B cell (primary cell): ENCODE data around the gene RABEPK. TPM values are rescaled to one million over a fixed set of nuclear protein-coding genes. Genes with fewer than 3 reads are reported as not detected.

ENCODE experiments used
- ATAC-seq: fragments of 200-7000 bp; cut with Tn5 transposase; one replicate; pipeline ENCODE4 v1.10.0; 2021; ENCODE audit warnings: low read depth, mild to moderate bottlenecking, moderate number of reproducible peaks, moderate library complexity
- CTCF ChIA-PET: fragments of 350-600 bp; sonication (Branson Sonifier 250); formaldehyde crosslinking; loops from one replicate; lab custom pipeline; 2021; ENCODE audit warnings: antibody characterized with exemption, inconsistent platforms; lab: Charles Lee
- POLR2A ChIA-PET: fragments of 350-600 bp; sonication (Branson Sonifier 250); formaldehyde crosslinking; loops from one replicate; lab custom pipeline; 2021; ENCODE audit warnings: antibody characterized with exemption; lab: Charles Lee
- DNase-seq: peaks from one replicate; pipeline ENCODE4 v3.0.0; 2013
- H2AFZ ChIP-seq: 2 replicates; pipeline ENCODE4 v1.6.1; 2012; ENCODE audit warnings: mild to moderate bottlenecking, low read depth, low read length; ENCODE audit not compliant: insufficient read depth, poor library complexity, severe bottlenecking
- H3K27ac ChIP-seq, 2 donors: 1 replicate in 1 of 2; 2 replicates in 1 of 2; pipeline ENCODE4 v1.5.1; 2012 to 2013; ENCODE audit warnings: low read length in 2 of 2, mild to moderate bottlenecking in 2 of 2, moderate library complexity in 1 of 2
- H3K27me3 ChIP-seq, 4 experiments: fragments of 200-600 bp in 1 of 4; sonication (generic) in 1 of 4; replicated peaks in 1 of 4; 1 replicate in 2 of 4; 2 replicates in 2 of 4; pipeline versions ENCODE4 v1.6.1 to v1.7.0; 2013 to 2016; ENCODE audit warnings: low read length in 3 of 4, mild to moderate bottlenecking in 2 of 4, mixed read lengths in 1 of 4, moderate library complexity in 1 of 4; ENCODE audit not compliant: insufficient read depth in 4 of 4, control insufficient read depth in 3 of 4; ENCODE audit errors: control extremely low read depth in 1 of 4
- H3K36me3 ChIP-seq, 2 experiments: replicated peaks in 1 of 2; 1 replicate in 1 of 2; 2 replicates in 1 of 2; pipeline versions ENCODE4 v1.6.1 to v1.7.1; 2013; ENCODE audit warnings: low read length in 1 of 2; ENCODE audit not compliant: insufficient read depth in 2 of 2, control insufficient read depth in 1 of 2; ENCODE audit errors: control extremely low read depth in 1 of 2, extremely low read depth in 1 of 2
- H3K4me1 ChIP-seq, 2 donors: fragments of 200-600 bp in 1 of 2; sonication (generic) in 1 of 2; 1 replicate in 1 of 2; 2 replicates in 1 of 2; pipeline versions ENCODE4 v1.5.1 to v1.6.1; 2013 to 2017; ENCODE audit warnings: low read length in 2 of 2; ENCODE audit not compliant: control insufficient read depth in 2 of 2, insufficient read depth in 2 of 2
- H3K4me2 ChIP-seq: replicated peaks from 2 replicates; pipeline ENCODE3; 2012; ENCODE audit warnings: mild to moderate bottlenecking, low read depth, low read length; ENCODE audit not compliant: poor library complexity, severe bottlenecking
- H3K4me3 ChIP-seq, 5 experiments: fragments of 200-600 bp in 1 of 5; sonication (generic) in 1 of 5; 1 replicate in 3 of 5; 2 replicates in 2 of 5; pipeline versions ENCODE4 v1.5.1 to v1.7.0; 2011 to 2016; ENCODE audit warnings: low read length in 4 of 5, mild to moderate bottlenecking in 4 of 5, low read depth in 2 of 5, control low read depth in 1 of 5, moderate library complexity in 1 of 5; ENCODE audit not compliant: insufficient read depth in 1 of 5; ENCODE audit errors: control extremely low read depth in 1 of 5, extremely low read depth in 1 of 5
- H3K79me2 ChIP-seq: fragments of 200-600 bp; sonication (generic); one replicate; pipeline ENCODE4 v1.6.0; 2016; ENCODE audit warnings: low read length; ENCODE audit not compliant: control insufficient read depth, insufficient read depth
- H3K9ac ChIP-seq: fragments of 200-600 bp; sonication (generic); 2 replicates; pipeline ENCODE4 v1.6.1; 2017; ENCODE audit warnings: mild to moderate bottlenecking, low read length, moderate library complexity
- H3K9me3 ChIP-seq, 3 donors: one replicate each; pipeline versions ENCODE4 v1.6.1 to v1.7.1; 2013; ENCODE audit warnings: low read length in 2 of 3; ENCODE audit not compliant: control insufficient read depth in 2 of 3, insufficient read depth in 1 of 3; ENCODE audit errors: control extremely low read depth in 1 of 3
- H4K20me1 ChIP-seq: 2 replicates; pipeline ENCODE4 v1.6.0; 2012; ENCODE audit warnings: mild to moderate bottlenecking, low read length; ENCODE audit not compliant: insufficient read depth, control insufficient read depth, poor library complexity, severe bottlenecking
- H3K27ac Mint-ChIP-seq: one replicate; pipeline ENCODE4 v1.8.0; 2021; ENCODE audit warnings: mixed read lengths
- H3K27me3 Mint-ChIP-seq: one replicate; pipeline ENCODE4 v1.8.0; 2021; ENCODE audit warnings: mixed read lengths
- H3K4me1 Mint-ChIP-seq: one replicate; pipeline ENCODE4 v1.8.0; 2021; ENCODE audit warnings: mixed read lengths
- H3K4me3 Mint-ChIP-seq: one replicate; pipeline ENCODE4 v1.8.0; 2021; ENCODE audit warnings: mixed read lengths
- H3K9me3 Mint-ChIP-seq: one replicate; pipeline ENCODE4 v1.8.0; 2022; ENCODE audit warnings: mixed read lengths; ENCODE audit not compliant: insufficient read depth
- EZH2 ChIP-seq: IDR thresholded peaks from 2 replicates; pipeline ENCODE4 v1.6.1; 2012; ENCODE audit warnings: borderline replicate concordance, low read depth, mild to moderate bottlenecking, moderate library complexity, low read length; ENCODE audit not compliant: insufficient read depth, poor library complexity, severe bottlenecking
- WGBS: methylation state at CpG from one replicate; pipeline ENCODE4 v1.1.5; 2013; ENCODE audit warnings: missing lambda C conversion rate; ENCODE audit not compliant: insufficient coverage; 5-methylcytosine and 5-hydroxymethylcytosine counted together
- intact Hi-C: fragments of 100-400 bp; cut with micrococcal nuclease; formaldehyde crosslinking; loops from one replicate; pipeline ENCODE4 v1.10.0; 2022
- polyA plus RNA-seq: library from polyadenylated mRNA; depleted of rRNA; stranded (reverse); fragments of >200 nt; gene quantifications from 2 replicates; pipeline ENCODE4 v1.2.3, GENCODE V29; 2012
- total RNA-seq, 2 donors: library from RNA; stranded (reverse); fragments of 120-200 nt in 1 of 2; gene quantifications; 1 replicate in 1 of 2; 2 replicates in 1 of 2; pipeline versions ENCODE4 v1.2.3 to v1.2.4, GENCODE V29; 2013 to 2022
- TF ChIP-seq, protein P1 (sequence below): fragments of 200-600 bp; IDR thresholded peaks from one replicate; pipeline ENCODE4 v1.8.0; 2022; ENCODE audit warnings: antibody characterized with exemption, mild to moderate bottlenecking

The RABEPK gene
- total and polyA plus RNA-seq, 2 donors (not counting 1 experiment from before 2014, with no cell fraction given) = 9.0 to 12.2 TPM

- CTCF ChIA-PET = no interaction called here
- WGBS = 0% methylated on average over 26 of the region's 26 CpGs
- no peaks in the 10 kb centered on the region for H3K27me3 ChIP-seq
- POLR2A ChIA-PET = no interaction called here
- H3K27ac Mint-ChIP-seq = peak overlapping the region; percentile 96
- peak overlapping the region; percentile 91 to 98 for H3K27ac ChIP-seq
- peak overlapping the region; percentile 98 for H3K4me2 ChIP-seq
- no peaks in the 10 kb centered on the region for H3K9me3 Mint-ChIP-seq
- no peak for TF ChIP-seq EZH2
- TF ChIP-seq, protein P1, sequence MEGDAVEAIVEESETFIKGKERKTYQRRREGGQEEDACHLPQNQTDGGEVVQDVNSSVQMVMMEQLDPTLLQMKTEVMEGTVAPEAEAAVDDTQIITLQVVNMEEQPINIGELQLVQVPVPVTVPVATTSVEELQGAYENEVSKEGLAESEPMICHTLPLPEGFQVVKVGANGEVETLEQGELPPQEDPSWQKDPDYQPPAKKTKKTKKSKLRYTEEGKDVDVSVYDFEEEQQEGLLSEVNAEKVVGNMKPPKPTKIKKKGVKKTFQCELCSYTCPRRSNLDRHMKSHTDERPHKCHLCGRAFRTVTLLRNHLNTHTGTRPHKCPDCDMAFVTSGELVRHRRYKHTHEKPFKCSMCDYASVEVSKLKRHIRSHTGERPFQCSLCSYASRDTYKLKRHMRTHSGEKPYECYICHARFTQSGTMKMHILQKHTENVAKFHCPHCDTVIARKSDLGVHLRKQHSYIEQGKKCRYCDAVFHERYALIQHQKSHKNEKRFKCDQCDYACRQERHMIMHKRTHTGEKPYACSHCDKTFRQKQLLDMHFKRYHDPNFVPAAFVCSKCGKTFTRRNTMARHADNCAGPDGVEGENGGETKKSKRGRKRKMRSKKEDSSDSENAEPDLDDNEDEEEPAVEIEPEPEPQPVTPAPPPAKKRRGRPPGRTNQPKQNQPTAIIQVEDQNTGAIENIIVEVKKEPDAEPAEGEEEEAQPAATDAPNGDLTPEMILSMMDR = no peak
- peaks cover 0 to 2% (median 0%) of the 10 kb centered on the region in 3 donors for H3K9me3 ChIP-seq
- H4K20me1 ChIP-seq = peaks cover 11% of the 10 kb centered on the region
- peaks cover under 1 to 1% of the 10 kb centered on the region in 2 experiments for H3K36me3 ChIP-seq
- H3K27me3 Mint-ChIP-seq = no peaks in the 10 kb centered on the region
- peak overlapping the region; percentile 97 for H3K4me3 Mint-ChIP-seq
- H3K4me1 ChIP-seq = peaks cover 16 to 22% of the 10 kb centered on the region in 2 donors
- peak overlapping the region; percentile 99 for H3K9ac ChIP-seq
- peak overlapping the region; percentile 74 to 99 (median 98) for H3K4me3 ChIP-seq
- peaks cover 89% of the 10 kb centered on the region for H3K79me2 ChIP-seq
- H2AFZ ChIP-seq = peak overlapping the region; percentile 100
- peak; percentile 2 for ATAC-seq
- no peak for DNase-seq
- intact Hi-C loops = loop anchor here (1.0 to 2.0 kb wide), 6 partner anchors 11 to 418 kb away; partner anchors contain the start of genes GAPVD1, GOLGA1, HSPA5 and NR6A1
- H3K4me1 Mint-ChIP-seq = peaks cover 37% of the 10 kb centered on the region
These were observed 11.4 kb upstream of the RABEPK start for GRCh38 chr9:125189011-125189360.
